Panc1 (cell line): ENCODE data around the gene METTL27.

Source experiments
- POLR2AphosphoS5 ChIP-seq: IDR thresholded peaks from 2 replicates; pipeline ENCODE4 v1.6.1; 2012; ENCODE audit warnings: mild to moderate bottlenecking, low read depth, low read length, moderate library complexity
- SIN3A ChIP-seq: IDR thresholded peaks from 2 replicates; pipeline ENCODE4 v1.6.1; 2012; ENCODE audit warnings: low read depth, mild to moderate bottlenecking, low read length, moderate library complexity, borderline replicate concordance; ENCODE audit not compliant: insufficient read depth
- TCF7L2 ChIP-seq: IDR thresholded peaks from 2 replicates; pipeline ENCODE4 v1.6.1; 2011; ENCODE audit warnings: mild to moderate bottlenecking, low read depth, low read length, inconsistent platforms
- TF ChIP-seq, protein P1 (sequence below): fragments of 450-650 bp; IDR thresholded peaks from 2 replicates; pipeline ENCODE4 v1.5.1; 2017; ENCODE audit warnings: mild to moderate bottlenecking

GRCh38 chr7:73871163-73872011 lies 29.1 kb upstream of the METTL27 start:
- TF ChIP-seq, protein P1, sequence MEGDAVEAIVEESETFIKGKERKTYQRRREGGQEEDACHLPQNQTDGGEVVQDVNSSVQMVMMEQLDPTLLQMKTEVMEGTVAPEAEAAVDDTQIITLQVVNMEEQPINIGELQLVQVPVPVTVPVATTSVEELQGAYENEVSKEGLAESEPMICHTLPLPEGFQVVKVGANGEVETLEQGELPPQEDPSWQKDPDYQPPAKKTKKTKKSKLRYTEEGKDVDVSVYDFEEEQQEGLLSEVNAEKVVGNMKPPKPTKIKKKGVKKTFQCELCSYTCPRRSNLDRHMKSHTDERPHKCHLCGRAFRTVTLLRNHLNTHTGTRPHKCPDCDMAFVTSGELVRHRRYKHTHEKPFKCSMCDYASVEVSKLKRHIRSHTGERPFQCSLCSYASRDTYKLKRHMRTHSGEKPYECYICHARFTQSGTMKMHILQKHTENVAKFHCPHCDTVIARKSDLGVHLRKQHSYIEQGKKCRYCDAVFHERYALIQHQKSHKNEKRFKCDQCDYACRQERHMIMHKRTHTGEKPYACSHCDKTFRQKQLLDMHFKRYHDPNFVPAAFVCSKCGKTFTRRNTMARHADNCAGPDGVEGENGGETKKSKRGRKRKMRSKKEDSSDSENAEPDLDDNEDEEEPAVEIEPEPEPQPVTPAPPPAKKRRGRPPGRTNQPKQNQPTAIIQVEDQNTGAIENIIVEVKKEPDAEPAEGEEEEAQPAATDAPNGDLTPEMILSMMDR = no peak
- TF ChIP-seq POLR2AphosphoS5 (no peak), SIN3A (no peak), TCF7L2 (no peak)
